Lower leg skin (tissue), 4 donors: ENCODE results near the gene CAMTA2. TPM values are rescaled to one million over a fixed set of nuclear protein-coding genes. Genes with fewer than 3 reads are reported as not detected.
"Not testable (repeated sequence)": the region's sequence is repeated elsewhere in the genome, so short reads cannot be mapped to it uniquely, and the experiment has no call there.

Experiments used
- DNase-seq, 2 donors: peaks; one replicate each; pipeline ENCODE4 v3.0.0-alpha.2; 2019; ENCODE audit warnings: low spot score in 2 of 2
- H3K4me3 ChIP-seq: fragments of 200-600 bp; sonication (generic); 2 replicates; pipeline ENCODE4 v1.5.1; 2017; ENCODE audit warnings: mild to moderate bottlenecking, low read depth; ENCODE audit not compliant: poor library complexity, severe bottlenecking
- POLR2A ChIP-seq, 2 donors: fragments of 450-650 bp; IDR thresholded peaks; one replicate each; pipeline ENCODE4 v1.6.1; 2016 to 2017; ENCODE audit warnings: antibody characterized with exemption in 2 of 2, mild to moderate bottlenecking in 1 of 2, moderate library complexity in 1 of 2
- WGBS, 2 donors: methylation state at CpG; one replicate each; pipeline ENCODE4 v1.1.5; 2018; 5-methylcytosine and 5-hydroxymethylcytosine counted together
- intact Hi-C: fragments of 100-400 bp; cut with DNase I; formaldehyde crosslinking; loops from one replicate; pipeline ENCODE4 v1.15.0; 2023; ENCODE audit warnings: low total_unique reads
- total RNA-seq, 4 donors: library from RNA; depleted of rRNA; stranded (reverse); fragments of >200 nt; gene quantifications; one replicate each; pipeline ENCODE4 v1.1.0, GENCODE V29; 2016
- TF ChIP-seq, protein P1 (sequence below), 3 donors: fragments of 450-650 bp; IDR thresholded peaks; one replicate each; pipeline ENCODE4 v1.5.1; 2016; ENCODE audit warnings: antibody characterized with exemption in 3 of 3, mild to moderate bottlenecking in 3 of 3, moderate library complexity in 2 of 3

The CAMTA2 gene
- total RNA-seq, 4 donors from 2014 or later: 21.7 to 35.3 (median 30.6) TPM

DNA sequence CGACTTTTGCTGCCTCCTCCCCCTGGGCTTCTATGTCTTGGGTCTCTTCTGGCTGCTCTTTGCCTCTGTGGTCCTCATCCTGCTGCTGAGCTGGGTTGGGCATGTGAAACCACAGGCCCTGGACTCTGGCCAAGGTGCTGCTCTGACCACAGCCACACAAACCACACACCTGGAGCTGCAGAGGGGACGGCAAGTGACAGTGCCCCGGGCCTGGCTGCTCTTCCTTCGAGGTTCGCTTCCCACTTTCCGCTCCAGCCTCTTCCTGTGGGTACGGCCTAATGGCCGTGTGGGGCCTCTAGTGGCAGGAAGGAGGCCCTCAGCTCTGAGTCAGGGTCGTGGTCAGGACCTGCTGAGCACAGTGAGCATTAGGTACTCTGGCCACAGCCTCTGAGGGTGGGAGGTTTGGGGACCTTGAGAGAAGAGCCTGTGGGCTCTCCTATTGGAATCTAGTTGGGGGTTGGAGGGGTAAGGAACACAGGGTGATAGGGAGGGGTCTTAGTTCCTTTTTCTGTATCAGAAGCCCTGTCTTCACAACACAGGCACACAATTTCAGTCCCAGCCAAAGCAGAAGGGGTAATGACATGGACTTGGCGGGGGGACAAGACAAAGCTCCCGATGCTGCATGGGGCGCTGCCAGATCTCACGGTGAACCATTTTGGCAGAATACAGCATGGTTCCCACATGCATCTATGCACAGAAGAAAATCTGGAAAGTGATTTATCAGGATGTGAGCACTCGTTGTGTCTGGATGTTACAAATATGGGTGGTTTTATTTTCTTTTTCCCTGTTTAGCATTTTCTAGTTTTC, 53.1 kb downstream of the CAMTA2 start:
- intact Hi-C loops: no loop called here
- no peak for DNase-seq
- no peak overlapping the region for H3K4me3 ChIP-seq
- 25% methylated on average over 14 of the region's 14 CpGs for WGBS, 2 donors
- TF ChIP-seq POLR2A (IDR thresholded peaks at IDR 0.05): no peak
- TF ChIP-seq, protein P1, sequence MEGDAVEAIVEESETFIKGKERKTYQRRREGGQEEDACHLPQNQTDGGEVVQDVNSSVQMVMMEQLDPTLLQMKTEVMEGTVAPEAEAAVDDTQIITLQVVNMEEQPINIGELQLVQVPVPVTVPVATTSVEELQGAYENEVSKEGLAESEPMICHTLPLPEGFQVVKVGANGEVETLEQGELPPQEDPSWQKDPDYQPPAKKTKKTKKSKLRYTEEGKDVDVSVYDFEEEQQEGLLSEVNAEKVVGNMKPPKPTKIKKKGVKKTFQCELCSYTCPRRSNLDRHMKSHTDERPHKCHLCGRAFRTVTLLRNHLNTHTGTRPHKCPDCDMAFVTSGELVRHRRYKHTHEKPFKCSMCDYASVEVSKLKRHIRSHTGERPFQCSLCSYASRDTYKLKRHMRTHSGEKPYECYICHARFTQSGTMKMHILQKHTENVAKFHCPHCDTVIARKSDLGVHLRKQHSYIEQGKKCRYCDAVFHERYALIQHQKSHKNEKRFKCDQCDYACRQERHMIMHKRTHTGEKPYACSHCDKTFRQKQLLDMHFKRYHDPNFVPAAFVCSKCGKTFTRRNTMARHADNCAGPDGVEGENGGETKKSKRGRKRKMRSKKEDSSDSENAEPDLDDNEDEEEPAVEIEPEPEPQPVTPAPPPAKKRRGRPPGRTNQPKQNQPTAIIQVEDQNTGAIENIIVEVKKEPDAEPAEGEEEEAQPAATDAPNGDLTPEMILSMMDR (IDR thresholded peaks at IDR 0.05): no peak

DNA sequence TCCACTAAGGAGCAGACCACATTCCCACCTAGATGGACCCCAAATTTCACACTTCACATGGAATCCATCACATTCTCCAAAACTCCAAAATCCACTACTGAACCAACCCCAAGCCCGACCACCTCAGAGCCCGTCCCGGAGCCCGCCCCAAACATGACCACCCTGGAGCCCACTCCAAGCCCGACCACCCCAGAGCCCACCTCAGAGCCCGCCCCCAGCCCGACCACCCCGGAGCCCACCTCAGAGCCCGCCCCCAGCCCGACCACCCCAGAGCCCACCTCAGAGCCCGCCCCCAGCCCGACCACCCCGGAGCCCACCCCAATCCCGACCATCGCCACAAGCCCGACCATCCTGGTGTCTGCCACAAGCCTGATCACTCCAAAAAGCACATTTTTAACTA, 53.8 kb downstream of the CAMTA2 start:
- no peak for TF ChIP-seq POLR2A (IDR thresholded peaks at IDR 0.05)
- TF ChIP-seq, protein P1 (IDR thresholded peaks at IDR 0.05): no peak
- intact Hi-C loops: no loop called here
- WGBS, 2 donors: 74 to 81% methylated on average over 11 to 14 of the region's 16 CpGs
- H3K4me3 ChIP-seq: no peak overlapping the region
- no peak for DNase-seq

DNA sequence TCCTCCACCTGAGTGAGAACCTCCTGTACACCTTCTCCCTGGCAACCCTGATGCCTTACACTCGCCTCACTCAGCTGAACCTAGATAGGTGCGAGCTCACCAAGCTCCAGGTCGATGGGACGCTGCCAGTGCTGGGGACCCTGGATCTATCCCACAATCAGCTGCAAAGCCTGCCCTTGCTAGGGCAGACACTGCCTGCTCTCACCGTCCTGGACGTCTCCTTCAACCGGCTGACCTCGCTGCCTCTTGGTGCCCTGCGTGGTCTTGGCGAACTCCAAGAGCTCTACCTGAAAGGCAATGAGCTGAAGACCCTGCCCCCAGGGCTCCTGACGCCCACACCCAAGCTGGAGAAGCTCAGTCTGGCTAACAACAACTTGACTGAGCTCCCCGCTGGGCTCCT, 54.7 kb downstream of the CAMTA2 start:
- 92 to 96% methylated on average over 12 of the region's 12 CpGs for WGBS, 2 donors
- no peak for DNase-seq
- TF ChIP-seq POLR2A (IDR thresholded peaks at IDR 0.05): no peak
- intact Hi-C loops: no loop called here
- H3K4me3 ChIP-seq: no peak overlapping the region

DNA sequence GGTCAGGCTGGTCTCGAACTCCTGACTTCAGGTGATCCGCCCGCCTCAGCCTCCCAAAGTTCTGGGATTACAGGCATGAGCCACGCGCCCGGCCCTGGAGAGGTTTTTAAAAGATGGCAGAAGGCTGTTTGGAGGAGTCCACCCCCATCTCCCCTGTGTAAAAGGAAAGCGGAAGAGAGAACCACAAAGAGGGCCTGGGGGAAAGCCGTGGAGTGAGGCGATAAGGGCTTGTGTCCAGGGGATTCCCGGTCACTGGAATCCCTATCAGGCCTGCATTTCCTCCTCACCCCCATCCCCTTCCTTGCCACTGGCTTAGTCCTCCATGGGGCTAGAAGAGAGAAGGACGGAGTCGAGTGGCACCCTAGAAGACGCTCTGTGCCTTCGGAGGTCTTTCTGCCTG, 55.5 kb downstream of the CAMTA2 start, which contains the start of gene GP1BA:
TSS of gene GP1BA (plus strand) at position 315 of the 400 bp plus-strand sequence. CDS start 328 bp downstream, outside the sequence.
- TF ChIP-seq, protein P1 (IDR thresholded peaks at IDR 0.05): no peak
- TF ChIP-seq POLR2A (IDR thresholded peaks at IDR 0.05): no peak
- no peak for DNase-seq
- no peak within 1 kb of the TSS for H3K4me3 ChIP-seq
- intact Hi-C loops: no loop called here
- 71 to 79% methylated on average over 14 of the region's 14 CpGs for WGBS, 2 donors

DNA sequence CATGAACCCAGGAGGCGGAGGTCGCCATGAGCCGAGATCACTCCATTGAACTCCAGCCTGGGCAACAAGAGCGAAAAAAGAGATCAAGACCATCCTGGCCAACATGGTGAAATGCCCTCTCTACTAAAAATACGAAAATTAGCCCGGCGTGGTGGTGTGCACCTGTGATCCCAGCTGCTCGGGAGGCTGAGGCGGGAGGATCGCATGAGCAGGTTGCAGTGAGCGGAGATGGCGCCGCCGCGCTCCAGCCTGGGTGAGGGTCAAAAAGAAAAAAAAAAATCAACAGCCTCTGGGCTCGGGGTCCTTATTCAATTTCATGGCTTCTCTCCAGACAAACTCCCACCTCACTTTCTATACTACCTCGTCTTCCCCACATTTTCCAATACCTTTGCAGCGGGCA, 58.6 kb downstream of the CAMTA2 start:
- intact Hi-C loops: no loop called here
- 97 to 98% methylated on average over 18 of the region's 18 CpGs for WGBS, 2 donors

DNA sequence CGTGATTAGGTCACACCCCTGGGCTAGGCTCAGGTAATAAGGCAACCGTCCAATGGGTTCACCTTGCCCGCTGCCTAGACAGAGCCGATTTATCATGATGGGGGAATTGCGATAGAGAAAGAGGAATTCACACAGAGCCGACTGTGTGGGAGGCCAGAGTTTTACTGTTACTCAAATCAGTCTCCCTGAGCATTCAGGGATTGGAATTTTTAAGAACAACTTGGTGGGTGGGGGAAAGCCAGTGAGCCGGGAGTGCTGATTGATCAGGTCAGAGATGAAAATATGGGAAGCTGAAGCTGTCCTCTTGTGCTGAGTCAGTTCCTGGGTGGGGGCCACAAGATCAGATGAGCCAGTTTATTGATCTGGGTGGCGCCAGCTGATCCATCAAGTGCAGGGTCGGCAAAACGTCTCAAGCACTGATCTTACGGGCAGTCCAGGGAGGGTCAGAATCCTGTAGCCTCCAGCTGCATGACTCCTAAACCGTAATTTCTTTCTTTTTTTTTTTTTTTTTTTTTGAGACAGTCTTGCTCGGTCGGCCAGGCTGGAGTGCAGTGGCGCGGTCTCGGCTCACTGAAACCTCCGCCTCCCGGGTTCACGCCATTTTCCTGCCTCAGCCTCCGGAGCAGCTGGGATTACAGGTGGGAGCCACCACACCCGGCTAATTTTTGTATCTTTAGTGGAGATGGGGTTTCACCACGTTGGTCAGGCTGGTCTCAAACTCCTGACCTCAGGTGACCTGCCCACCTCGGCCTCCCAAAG, 60.7 kb downstream of the CAMTA2 start:
- H3K4me3 ChIP-seq, intact Hi-C loops, DNase-seq: not testable (repeated sequence)
- 85 to 86% methylated on average over 21 to 24 of the region's 24 CpGs for WGBS, 2 donors

More for the DNA sequence above, 58.6 kb downstream of the CAMTA2 start:
- no peak for DNase-seq
- H3K4me3 ChIP-seq: no peak overlapping the region
- TF ChIP-seq, protein P1 (IDR thresholded peaks at IDR 0.05): no peak
- no peak for TF ChIP-seq POLR2A (IDR thresholded peaks at IDR 0.05)
